Stimulated activated CD4-positive, alpha-beta T cell treated with anti-CD3 and anti-CD28 coated beads, Interleukin-1b, Interleukin-23, amount 100 ng/mL, for 48 hours (primary cell): Measurements from ENCODE around the gene LGALS13.
"Not testable (repeated sequence)": the region's sequence is repeated elsewhere in the genome, so short reads cannot be mapped to it uniquely, and the experiment has no call there.

Source experiments
- DNase-seq: peaks from one replicate; pipeline ENCODE4 v3.0.0-alpha.2; 2020

Gene LGALS13

GRCh38 chr19:39623946-39624345, 21.6 kb downstream of the LGALS13 start:
- no peak for DNase-seq

DNA sequence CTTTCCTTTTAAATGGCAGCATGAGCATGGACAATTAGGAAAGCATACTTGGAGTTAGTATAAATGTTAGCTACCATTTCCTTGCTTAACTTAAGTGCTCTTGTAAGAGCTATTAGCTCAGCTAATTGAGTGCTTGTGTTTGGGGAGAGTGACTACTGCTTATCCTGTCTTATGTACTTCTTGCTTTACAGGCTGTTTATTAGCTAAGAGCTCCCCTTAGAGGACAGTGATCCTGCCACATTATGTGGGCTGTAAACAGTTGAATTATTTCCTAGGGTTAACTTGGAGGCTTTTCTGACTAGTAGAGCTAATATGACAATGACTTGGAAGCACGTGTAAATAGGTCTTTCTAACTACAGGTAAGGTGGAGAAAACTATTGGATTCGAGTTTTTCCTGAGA, 25.3 kb downstream of the LGALS13 start:
- DNase-seq, result not testable (repeated sequence)

DNA sequence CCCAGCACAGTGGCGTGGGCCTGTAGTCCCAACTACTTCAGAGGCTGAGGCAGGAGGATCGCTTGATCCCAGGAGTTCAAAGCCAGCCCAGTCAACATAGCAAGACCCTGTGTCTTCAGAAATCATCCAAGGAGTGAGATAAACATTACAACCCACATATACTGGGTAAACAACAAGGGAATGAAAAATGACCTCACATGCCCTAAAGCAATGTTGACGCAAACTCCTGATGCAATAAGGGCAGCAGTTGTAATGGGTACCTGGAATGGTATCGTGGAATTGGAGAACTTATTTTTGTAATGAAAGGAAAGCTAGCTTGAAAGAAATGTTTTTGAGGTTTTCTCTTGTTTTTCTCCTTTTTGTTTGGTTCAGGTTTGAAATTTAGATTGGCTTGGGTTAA, 28.9 kb downstream of the LGALS13 start:
- DNase-seq, result no peak

GRCh38 chr19:39631626-39632025, 29.3 kb downstream of the LGALS13 start:
- no peak for DNase-seq

GRCh38 chr19:39637891-39638290, 35.6 kb downstream of the LGALS13 start:
- no peak for DNase-seq

- DNase-seq, result no peak
Measured at GRCh38 chr19:39641773-39642172, 39.4 kb downstream of the LGALS13 start.

GRCh38 chr19:39643591-39643990, 41.3 kb downstream of the LGALS13 start:
- DNase-seq, result no peak

GRCh38 chr19:39645800-39646411, 43.6 kb downstream of the LGALS13 start:
- DNase-seq, result no peak

DNA sequence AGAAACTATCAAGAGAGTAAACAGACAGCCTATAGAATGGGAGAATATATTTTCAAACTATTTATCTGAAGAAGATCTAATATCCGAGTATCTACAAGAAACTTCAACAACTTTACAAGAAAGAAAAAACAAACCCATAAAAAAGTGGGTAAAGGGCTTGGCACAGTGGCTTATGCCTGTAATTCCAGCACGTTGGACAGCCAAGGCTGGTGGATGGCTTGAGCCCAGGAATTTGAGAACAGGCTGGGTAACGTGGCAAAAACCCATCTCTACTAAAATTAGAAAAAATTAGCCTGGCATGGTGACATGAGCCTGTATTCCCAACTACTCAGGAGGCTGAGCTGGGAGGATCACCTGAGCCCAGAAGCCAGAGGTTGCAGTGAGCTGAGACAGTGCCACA, 45.6 kb downstream of the LGALS13 start:
- no peak for DNase-seq

- DNase-seq, result no peak
Measured at GRCh38 chr19:39655613-39656012, 53.3 kb downstream of the LGALS13 start, which contains the start of gene LGALS16. TSS of gene LGALS16 (plus strand) at chr19:39655913. CDS start at chr19:39655962, 49 bp downstream.
